IMR-90 (cell line): ENCODE results near the gene AVPR1B.

ENCODE experiments used
- BHLHE40 ChIP-seq: fragments of 150-350 bp; IDR thresholded peaks from 2 replicates; pipeline ENCODE4 v1.6.1; 2016; ENCODE audit warnings: mild to moderate bottlenecking, low read depth, low read length
- CEBPB ChIP-seq: IDR thresholded peaks from 2 replicates; pipeline ENCODE4 v1.6.1; 2012; ENCODE audit warnings: low read depth, low read length, improper control_type of control experiment
- CHD1 ChIP-seq: IDR thresholded peaks from 2 replicates; pipeline ENCODE4 v1.6.1; 2012; ENCODE audit warnings: low read depth, low read length, improper control_type of control experiment
- CTCF ChIP-seq: conservative IDR thresholded peaks from 2 replicates; pipeline ENCODE4 v1.5.1; 2012; ENCODE audit warnings: mild to moderate bottlenecking, low read depth, low read length, improper control_type of control experiment
- MAFK ChIP-seq: IDR thresholded peaks from 2 replicates; pipeline ENCODE4 v1.6.1; 2012; ENCODE audit warnings: low read depth, low read length, improper control_type of control experiment
- MAZ ChIP-seq: IDR thresholded peaks from 2 replicates; pipeline ENCODE4 v1.6.1; 2012; ENCODE audit warnings: low read depth, mild to moderate bottlenecking, low read length, improper control_type of control experiment, moderate library complexity, borderline replicate concordance
- MXI1 ChIP-seq: IDR thresholded peaks from 2 replicates; pipeline ENCODE4 v1.6.1; 2012; ENCODE audit warnings: low read depth, mild to moderate bottlenecking, low read length, moderate library complexity, borderline replicate concordance
- NFE2L2 ChIP-seq: fragments of 150-350 bp; IDR thresholded peaks from 2 replicates; pipeline ENCODE4 v1.6.1; 2016; ENCODE audit warnings: low read depth, mild to moderate bottlenecking, low read length
- POLR2A ChIP-seq: IDR thresholded peaks from 2 replicates; pipeline ENCODE4 v1.6.1; 2012; ENCODE audit warnings: mild to moderate bottlenecking, low read depth, low read length
- RAD21 ChIP-seq: IDR thresholded peaks from 2 replicates; pipeline ENCODE4 v1.6.1; 2012; ENCODE audit warnings: low read length, improper control_type of control experiment
- RCOR1 ChIP-seq: IDR thresholded peaks from 2 replicates; pipeline ENCODE4 v1.6.1; 2012; ENCODE audit warnings: mild to moderate bottlenecking, low read length, improper control_type of control experiment; ENCODE audit not compliant: insufficient replicate concordance
- SMC3 ChIP-seq: fragments of 150-350 bp; IDR thresholded peaks from 2 replicates; pipeline ENCODE4 v1.6.1; 2016; ENCODE audit warnings: low read depth, mild to moderate bottlenecking, antibody characterized with exemption, low read length, moderate library complexity
- USF2 ChIP-seq: fragments of 150-350 bp; IDR thresholded peaks from 2 replicates; pipeline ENCODE4 v1.6.1; 2017; ENCODE audit warnings: mild to moderate bottlenecking, antibody characterized with exemption, low read length, low read depth

GRCh38 chr1:206136241-206136640, 19.1 kb upstream of the AVPR1B start:
- TF ChIP-seq CTCF (no peak), POLR2A (no peak), MXI1 (no peak), RAD21 (no peak), MAFK (no peak), SMC3 (no peak), CEBPB (no peak), CHD1 (no peak), USF2 (no peak), MAZ (no peak), NFE2L2 (no peak), RCOR1 (no peak), BHLHE40 (no peak)
